Liver (tissue), 9 donors: ENCODE results near the gene TRIM56. TPM values are rescaled to one million over a fixed set of nuclear protein-coding genes. Genes with fewer than 3 reads are reported as not detected.
"Not testable (repeated sequence)": the region's sequence is repeated elsewhere in the genome, so short reads cannot be mapped to it uniquely, and the experiment has no call there.

ENCODE experiments used
- DNase-seq: peaks from one replicate; pipeline ENCODE4 v3.0.0-alpha.2; 2017; ENCODE audit warnings: low spot score
- H3K27ac ChIP-seq, 2 donors: one replicate each; pipeline ENCODE4 v1.7.0; 2013; ENCODE audit warnings: inconsistent platforms in 2 of 2, low read length in 2 of 2, control low read depth in 1 of 2, low read depth in 1 of 2, mild to moderate bottlenecking in 1 of 2
- H3K27me3 ChIP-seq, 4 donors: one replicate each; pipeline versions ENCODE4 v1.6.1 to v1.7.0; 2013; ENCODE audit warnings: low read length in 3 of 4, inconsistent platforms in 1 of 4, mild to moderate bottlenecking in 1 of 4, moderate library complexity in 1 of 4; ENCODE audit not compliant: control insufficient read depth in 4 of 4, insufficient read depth in 4 of 4
- H3K36me3 ChIP-seq, 4 donors: one replicate each; pipeline versions ENCODE4 v1.6.1 to v1.7.0; 2013; ENCODE audit warnings: low read length in 3 of 4, mild to moderate bottlenecking in 3 of 4, low read depth in 1 of 4, moderate library complexity in 1 of 4; ENCODE audit not compliant: control insufficient read depth in 4 of 4, insufficient read depth in 3 of 4
- H3K4me1 ChIP-seq, 4 donors: one replicate each; pipeline versions ENCODE4 v1.6.1 to v1.7.0; 2013; ENCODE audit warnings: low read length in 3 of 4, mild to moderate bottlenecking in 3 of 4, moderate library complexity in 1 of 4; ENCODE audit not compliant: control insufficient read depth in 4 of 4, insufficient read depth in 4 of 4
- H3K4me3 ChIP-seq, 3 donors: one replicate each; pipeline versions ENCODE4 v1.6.1 to v1.7.0; 2013; ENCODE audit warnings: low read length in 3 of 3, control low read depth in 1 of 3, low read depth in 1 of 3, mild to moderate bottlenecking in 1 of 3
- H3K9ac ChIP-seq, 2 donors: one replicate each; pipeline ENCODE4 v1.7.0; 2013; ENCODE audit warnings: low read length in 2 of 2, mild to moderate bottlenecking in 2 of 2, moderate library complexity in 2 of 2, control low read depth in 1 of 2, low read depth in 1 of 2
- H3K9me3 ChIP-seq, 4 donors: one replicate each; pipeline versions ENCODE4 v1.6.1 to v1.7.0; 2013; ENCODE audit warnings: low read length in 3 of 4; ENCODE audit not compliant: control insufficient read depth in 4 of 4
- ATF3 ChIP-seq: IDR thresholded peaks from 2 replicates; pipeline ENCODE4 v1.6.1; 2016; ENCODE audit warnings: antibody characterized with exemption
- CTCF ChIP-seq: fragments of 150-350 bp; IDR thresholded peaks from 2 replicates; pipeline ENCODE4 v1.5.1; 2017; ENCODE audit warnings: improper control_type of control experiment, low read depth, low read length; ENCODE audit not compliant: missing input control
- FOXA1 ChIP-seq: IDR thresholded peaks from 2 replicates; pipeline ENCODE4 v1.6.1; 2016; ENCODE audit warnings: antibody characterized with exemption
- FOXA2 ChIP-seq: IDR thresholded peaks from 2 replicates; pipeline ENCODE4 v1.6.1; 2016; ENCODE audit warnings: antibody characterized with exemption
- GABPA ChIP-seq, 2 donors: IDR thresholded peaks in 1 of 2; conservative IDR thresholded peaks in 1 of 2; 2 replicates each; pipeline ENCODE4 v1.6.1; 2016; ENCODE audit warnings: antibody characterized with exemption in 2 of 2, mild to moderate bottlenecking in 1 of 2, moderate library complexity in 1 of 2
- HNF4A ChIP-seq, 2 donors: conservative IDR thresholded peaks; 2 replicates each; pipeline ENCODE4 v1.6.1; 2016; ENCODE audit warnings: antibody characterized with exemption in 2 of 2, mild to moderate bottlenecking in 2 of 2
- HNF4G ChIP-seq: IDR thresholded peaks from 2 replicates; pipeline ENCODE4 v1.6.1; 2016; ENCODE audit warnings: antibody characterized with exemption
- JUND ChIP-seq, 2 donors: IDR thresholded peaks; 2 replicates each; pipeline ENCODE4 v1.6.1; 2016; ENCODE audit warnings: antibody characterized with exemption in 2 of 2
- MAX ChIP-seq: IDR thresholded peaks from 2 replicates; pipeline ENCODE4 v1.6.1; 2016; ENCODE audit warnings: antibody characterized with exemption
- NR2F2 ChIP-seq: IDR thresholded peaks from 2 replicates; pipeline ENCODE4 v1.6.1; 2016; ENCODE audit warnings: antibody characterized with exemption
- RAD21 ChIP-seq, 2 donors: IDR thresholded peaks; 2 replicates each; pipeline ENCODE4 v1.6.1; 2016; ENCODE audit warnings: antibody characterized with exemption in 2 of 2, mild to moderate bottlenecking in 2 of 2
- REST ChIP-seq: IDR thresholded peaks from 2 replicates; pipeline ENCODE4 v1.6.1; 2016; ENCODE audit warnings: antibody characterized with exemption, mild to moderate bottlenecking
- RXRA ChIP-seq, 2 donors: IDR thresholded peaks; 2 replicates each; pipeline ENCODE4 v1.6.1; 2017 to 2018; ENCODE audit warnings: antibody characterized with exemption in 2 of 2, mild to moderate bottlenecking in 1 of 2
- SP1 ChIP-seq: IDR thresholded peaks from 2 replicates; pipeline ENCODE4 v1.6.1; 2018; ENCODE audit warnings: antibody characterized with exemption, mild to moderate bottlenecking
- YY1 ChIP-seq: IDR thresholded peaks from 2 replicates; pipeline ENCODE4 v1.6.1; 2016; ENCODE audit warnings: antibody characterized with exemption, mild to moderate bottlenecking
- ZBTB33 ChIP-seq: IDR thresholded peaks from 2 replicates; pipeline ENCODE4 v1.6.1; 2016; ENCODE audit warnings: antibody characterized with exemption
- WGBS: extraction: QIAGEN DNeasy Blood & Tissue Kit; methylation state at CpG from one replicate; pipeline ENCODE4 v1.1.7; 2013; 5-methylcytosine and 5-hydroxymethylcytosine counted together
- polyA plus RNA-seq, 2 donors: library from polyadenylated mRNA; stranded (reverse) in 1 of 2; unstranded in 1 of 2; fragments of 200-250 nt in 1 of 2; fragments of >200 nt in 1 of 2; fragmentation: Nextera tagmentation in 1 of 2; extraction: Ambion mirVana in 1 of 2; gene quantifications; one replicate each; pipeline versions ENCODE4 v1.2.1 to v1.2.3, GENCODE V29; 2013 to 2015
- total RNA-seq, 2 donors: library from RNA; depleted of rRNA; stranded (reverse); fragments of >200 nt; gene quantifications; one replicate each; pipeline ENCODE4 v1.2.3, GENCODE V29; 2014
- donor health status: healthy.
- donor health status: healthy.
- donor health status: healthy.
- donor health status: healthy.
- donor health status: healthy.

Gene TRIM56
- total and polyA plus RNA-seq, 4 donors, result 4.8 to 15.6 (median 7.6) TPM

- not testable (repeated sequence) for H3K4me1 ChIP-seq, H3K9me3 ChIP-seq, H3K4me3 ChIP-seq, H3K27ac ChIP-seq, DNase-seq, H3K9ac ChIP-seq, H3K36me3 ChIP-seq, H3K27me3 ChIP-seq
- WGBS, result 48% methylated on average over 14 of the region's 14 CpGs
- peak in 1 of 2 donors; percentile 21 for TF ChIP-seq RXRA (IDR thresholded peaks at IDR 0.05)
- TF ChIP-seq RAD21 (IDR thresholded peaks at IDR 0.05), result peak in 1 of 2 donors; percentile 4
- peak; percentile 17 to 32 for TF ChIP-seq HNF4A (conservative IDR thresholded peaks at IDR 0.05)
Observed at GRCh38 chr7:101071362-101072104, 13.7 kb upstream of the TRIM56 start.

GRCh38 chr7:101075646-101076045 lies 9.6 kb upstream of the TRIM56 start:
- Histone ChIP-seq H3K9me3 (no peaks in the 10 kb centered on the region), H3K9ac (no peak overlapping the region), H3K27me3 (no peaks in the 10 kb centered on the region), H3K36me3 (no peaks in the 10 kb centered on the region), H3K27ac (no peak overlapping the region), H3K4me3 (no peak overlapping the region), H3K4me1 (no peaks in the 10 kb centered on the region)
- TF ChIP-seq SP1 (no peak), YY1 (no peak), FOXA2 (no peak), MAX (no peak), CTCF (no peak), RAD21 (IDR thresholded peaks at IDR 0.05) (no peak), GABPA (IDR thresholded peaks at IDR 0.05 in 1 of 2, conservative IDR thresholded peaks at IDR 0.05 in 1 of 2) (no peak), JUND (IDR thresholded peaks at IDR 0.05) (no peak), HNF4G (no peak), NR2F2 (no peak), REST (no peak), ATF3 (no peak), ZBTB33 (no peak), HNF4A (conservative IDR thresholded peaks at IDR 0.05) (no peak), FOXA1 (no peak)
- WGBS, result 74% methylated on average over 3 of the region's 3 CpGs
- DNase-seq, result no peak

GRCh38 chr7:101076183-101076582 lies 9.1 kb upstream of the TRIM56 start:
- H3K9me3 ChIP-seq, H3K4me1 ChIP-seq, H3K36me3 ChIP-seq, H3K4me3 ChIP-seq, H3K27ac ChIP-seq, H3K9ac ChIP-seq, H3K27me3 ChIP-seq, DNase-seq: not testable (repeated sequence)
- WGBS, result 76% methylated on average over 8 of the region's 8 CpGs
